Right renal pelvis (tissue), 4 donors: ENCODE results near the gene DNAJA2. TPM values are rescaled to one million over a fixed set of nuclear protein-coding genes. Genes with fewer than 3 reads are reported as not detected.

Experiments
- DNase-seq, 4 donors: peaks; one replicate each; pipeline ENCODE4 v3.0.0-alpha.2; 2013; ENCODE audit warnings: low read depth in 4 of 4, low spot score in 3 of 4, missing footprints in 1 of 4
- polyA plus RNA-seq, 4 donors: library from polyadenylated mRNA; unstranded; fragments of 120-200 nt; gene quantifications; one replicate each; pipeline ENCODE4 v1.2.1, GENCODE V29; 2013; ENCODE audit not compliant: insufficient read length in 4 of 4

The DNAJA2 gene
- polyA plus RNA-seq, 4 donors, result 79.4 to 94.4 (median 92.0) TPM

DNA sequence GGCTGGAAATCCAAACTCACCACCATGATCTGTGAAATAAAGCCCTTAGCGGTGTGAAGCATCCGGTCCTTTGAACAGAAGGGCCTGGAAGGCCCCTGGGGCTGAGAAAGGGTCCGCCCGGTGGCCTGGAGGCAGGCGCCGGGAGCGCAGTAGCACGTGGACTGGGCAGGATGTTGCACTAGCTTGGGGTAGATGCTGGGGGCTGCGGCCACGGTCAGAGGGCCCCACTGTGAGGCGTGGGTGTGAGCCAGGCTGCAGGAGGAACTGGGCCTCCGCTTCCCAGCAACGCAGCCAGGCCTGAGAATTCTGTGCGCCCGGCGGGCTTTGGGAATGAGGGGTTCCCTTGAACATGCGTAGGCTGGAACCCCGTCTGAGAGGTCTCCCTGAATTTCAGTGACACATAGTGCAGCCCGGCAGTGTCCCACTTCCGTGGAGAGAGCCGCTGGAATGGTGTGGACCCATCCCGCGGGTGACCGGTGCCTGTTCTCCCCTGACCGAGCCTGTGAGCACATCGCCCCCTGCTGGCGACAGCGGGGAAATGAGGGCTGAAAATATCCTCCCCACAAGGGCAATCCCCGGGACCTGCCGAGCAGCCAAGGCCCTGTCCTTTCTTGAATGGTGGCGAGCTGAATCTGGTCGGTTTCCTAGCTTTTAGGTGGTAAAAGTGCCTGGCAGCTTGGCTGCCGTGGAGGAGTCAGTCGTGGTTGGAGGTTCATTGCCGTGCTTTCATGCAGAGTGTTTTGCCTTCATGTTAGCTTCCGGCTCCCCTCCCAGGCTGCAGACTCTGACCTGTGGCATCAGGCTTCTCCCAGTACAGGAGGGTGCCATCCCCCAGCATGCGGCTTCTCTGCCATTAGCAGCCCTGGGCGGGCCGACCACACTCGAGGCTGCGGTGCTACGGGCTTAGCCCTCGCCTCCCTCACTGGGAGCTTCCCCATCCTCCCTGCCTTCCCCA lies 43.8 kb downstream of the DNAJA2 start:
- DNase-seq, result peak in 1 of 4 donors; percentile 41

DNA sequence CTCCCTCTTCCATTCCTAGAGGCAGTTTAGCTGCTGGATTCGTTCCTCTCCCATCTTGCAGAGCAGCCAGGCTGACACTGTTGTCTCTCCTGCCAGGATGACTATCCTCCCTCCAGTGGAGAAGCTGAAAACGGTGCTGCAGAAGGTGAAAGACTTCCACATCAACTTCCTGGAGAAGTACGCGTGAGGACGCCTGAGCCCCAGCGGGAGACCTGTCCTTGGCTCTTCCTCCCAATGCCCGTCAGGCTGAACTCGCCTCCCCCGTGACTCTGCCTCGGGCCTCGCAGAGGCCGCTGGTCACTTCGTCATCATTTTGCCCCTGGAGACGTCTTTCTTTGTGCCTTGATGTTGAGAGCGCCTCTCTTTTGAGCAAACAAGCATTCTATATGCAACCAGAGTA lies 44.7 kb downstream of the DNAJA2 start:
- no peak for DNase-seq

DNA sequence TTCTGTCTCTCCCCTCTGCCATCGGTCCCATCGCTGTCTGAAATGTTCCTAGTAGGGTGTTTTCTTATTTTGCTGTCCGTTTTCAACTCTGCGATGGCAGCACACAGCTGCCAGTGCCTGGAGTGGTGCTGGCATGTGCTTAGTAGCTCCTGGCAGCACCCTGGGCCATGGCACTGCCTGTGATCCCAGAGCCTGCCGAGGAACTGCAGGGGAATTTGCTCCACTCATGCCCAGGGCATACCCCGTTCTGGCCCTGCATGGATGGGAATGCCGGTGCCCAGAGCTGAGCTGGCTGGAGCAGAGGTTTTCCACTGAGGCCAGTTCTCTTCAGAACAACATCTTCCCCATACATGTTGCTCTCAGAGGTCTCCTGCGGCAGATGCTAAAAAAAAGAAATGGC lies 46.2 kb downstream of the DNAJA2 start:
- DNase-seq, result no peak

DNA sequence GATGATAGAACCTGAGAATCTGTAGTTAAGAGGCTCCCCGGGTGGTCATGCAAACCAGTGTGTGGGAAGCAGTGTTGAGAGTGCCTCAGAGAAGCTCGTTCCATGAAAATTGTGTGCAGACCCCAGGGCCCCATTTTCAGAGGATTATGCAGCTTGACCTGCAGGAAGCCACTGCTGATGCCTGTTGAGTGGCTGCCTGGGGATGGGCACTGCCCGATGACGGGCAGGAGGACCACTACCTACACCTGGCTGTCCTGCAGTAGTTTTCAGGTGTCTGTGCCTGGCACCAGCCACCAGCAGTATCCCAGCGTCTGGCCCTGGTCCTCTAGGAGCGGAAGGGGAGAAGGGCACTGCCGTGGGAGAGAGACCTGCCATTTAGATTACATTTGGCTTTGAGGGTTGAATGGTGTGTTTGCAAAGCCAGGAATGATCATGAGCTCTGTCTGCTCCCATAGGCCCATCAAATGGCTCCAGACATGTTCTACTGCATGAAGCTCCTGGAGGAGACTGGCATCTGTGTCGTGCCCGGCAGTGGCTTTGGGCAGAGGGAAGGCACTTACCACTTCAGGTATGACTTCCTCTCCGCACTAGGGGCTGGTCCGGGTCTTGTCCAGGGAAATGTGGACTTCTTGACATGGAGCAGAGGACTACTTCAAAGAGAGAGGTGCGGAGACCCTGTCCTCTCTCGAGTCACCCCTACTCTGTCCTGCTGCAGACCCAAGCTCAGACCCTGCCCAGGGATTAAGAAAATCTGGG lies 46.8 kb downstream of the DNAJA2 start:
- no peak for DNase-seq

DNA sequence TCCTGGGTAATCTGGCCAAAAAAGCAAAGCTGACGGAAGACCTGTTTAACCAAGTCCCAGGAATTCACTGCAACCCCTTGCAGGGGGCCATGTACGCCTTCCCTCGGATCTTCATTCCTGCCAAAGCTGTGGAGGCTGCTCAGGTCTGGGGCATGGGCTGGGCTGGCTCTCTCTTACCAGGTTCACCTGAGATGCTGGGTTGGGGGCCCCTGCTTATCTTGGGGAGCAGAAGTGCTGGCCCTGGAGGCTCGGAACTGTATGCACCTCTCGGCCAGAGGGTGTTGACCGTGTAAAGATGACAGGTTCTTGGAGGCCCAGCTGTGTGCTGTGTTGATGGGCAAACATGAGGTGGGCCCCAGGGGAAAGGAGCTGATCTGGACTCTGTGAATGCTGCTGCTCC lies 49.1 kb downstream of the DNAJA2 start:
- DNase-seq, result no peak

DNA sequence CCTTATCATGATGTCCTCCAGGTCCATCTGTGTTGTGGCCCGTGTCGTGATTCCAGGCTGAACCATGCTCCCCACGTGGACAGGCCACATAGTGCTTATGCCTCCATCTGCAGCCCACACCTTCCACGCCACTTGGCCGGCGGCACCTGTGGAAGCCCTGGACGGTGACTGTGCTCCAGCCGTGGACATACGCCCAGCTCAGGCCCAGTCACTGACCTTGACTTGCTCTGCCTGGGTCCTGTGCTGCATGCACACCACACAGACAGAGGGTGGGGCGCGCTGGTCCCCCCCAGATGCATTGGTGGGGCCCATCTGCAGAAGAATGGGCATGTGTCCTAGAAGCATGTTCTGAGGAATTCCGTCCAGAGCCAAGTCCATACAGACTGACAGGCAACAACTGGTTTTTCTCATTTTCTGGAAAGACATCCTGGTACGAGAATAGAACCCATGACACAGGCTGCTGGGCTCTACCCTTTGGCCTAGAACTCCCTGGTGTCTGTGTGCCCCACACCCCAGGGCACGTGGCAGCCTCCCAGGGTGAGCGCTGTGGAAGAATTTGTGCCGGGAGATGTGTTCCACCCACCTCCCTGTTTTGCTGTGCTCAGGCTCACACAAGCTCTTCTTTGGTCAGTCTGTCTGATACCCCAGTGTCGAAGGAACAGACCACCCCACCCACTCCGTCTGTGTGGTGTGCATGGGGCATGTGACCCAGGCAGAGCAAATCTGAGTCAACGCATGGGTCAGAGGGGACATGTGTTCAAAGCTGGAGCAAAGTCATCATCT lies 49.8 kb downstream of the DNAJA2 start:
- DNase-seq, result no peak

DNA sequence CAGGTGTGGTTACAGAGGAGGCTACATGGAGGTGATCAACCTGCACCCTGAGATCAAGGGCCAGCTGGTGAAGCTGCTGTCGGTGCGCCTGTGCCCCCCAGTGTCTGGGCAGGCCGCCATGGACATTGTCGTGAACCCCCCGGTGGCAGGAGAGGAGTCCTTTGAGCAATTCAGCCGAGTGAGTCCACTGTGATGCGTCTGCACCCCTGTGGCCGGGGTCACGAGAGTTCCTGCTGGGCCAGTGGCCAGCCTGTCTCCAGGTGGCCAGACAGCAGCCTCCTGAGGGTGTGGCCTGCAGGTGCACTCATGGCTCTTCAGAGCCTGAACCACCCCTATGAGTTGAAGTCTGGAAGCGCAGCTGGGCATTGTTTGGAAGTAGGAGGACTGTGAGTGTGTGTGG lies 51.2 kb downstream of the DNAJA2 start:
- DNase-seq, result no peak

DNA sequence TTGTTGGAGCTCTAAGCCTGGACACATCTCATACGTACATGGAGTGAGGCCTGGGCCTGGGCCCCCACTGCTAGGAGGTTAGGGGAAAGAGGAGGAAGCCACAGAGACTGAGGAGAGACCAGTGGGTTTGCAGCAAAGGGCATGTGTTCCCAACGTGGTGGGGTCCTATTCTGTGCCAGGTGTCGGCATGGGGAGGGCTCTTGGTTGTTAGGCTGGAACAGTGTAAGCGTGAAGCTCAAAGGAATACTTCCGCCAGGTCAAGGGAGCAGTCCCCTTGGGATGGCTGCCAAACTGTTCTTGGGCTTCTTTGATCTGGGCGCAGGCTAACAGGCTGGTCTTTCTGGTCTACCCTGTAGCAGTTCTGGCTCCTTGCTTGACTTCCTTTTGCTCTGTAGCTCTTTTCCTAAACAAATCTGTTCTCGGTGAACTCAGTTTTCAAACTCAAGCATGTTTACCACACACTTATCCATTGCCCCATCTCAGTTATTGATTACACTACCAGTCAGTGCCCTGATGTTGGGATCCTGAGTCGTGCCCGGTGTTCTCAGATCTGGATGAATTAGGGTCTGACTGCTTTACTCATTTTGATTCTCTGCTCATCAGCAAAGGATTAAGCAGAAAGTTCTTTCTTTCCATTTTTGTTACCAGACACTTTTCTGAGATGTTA lies 52.9 kb downstream of the DNAJA2 start:
- no peak for DNase-seq

DNA sequence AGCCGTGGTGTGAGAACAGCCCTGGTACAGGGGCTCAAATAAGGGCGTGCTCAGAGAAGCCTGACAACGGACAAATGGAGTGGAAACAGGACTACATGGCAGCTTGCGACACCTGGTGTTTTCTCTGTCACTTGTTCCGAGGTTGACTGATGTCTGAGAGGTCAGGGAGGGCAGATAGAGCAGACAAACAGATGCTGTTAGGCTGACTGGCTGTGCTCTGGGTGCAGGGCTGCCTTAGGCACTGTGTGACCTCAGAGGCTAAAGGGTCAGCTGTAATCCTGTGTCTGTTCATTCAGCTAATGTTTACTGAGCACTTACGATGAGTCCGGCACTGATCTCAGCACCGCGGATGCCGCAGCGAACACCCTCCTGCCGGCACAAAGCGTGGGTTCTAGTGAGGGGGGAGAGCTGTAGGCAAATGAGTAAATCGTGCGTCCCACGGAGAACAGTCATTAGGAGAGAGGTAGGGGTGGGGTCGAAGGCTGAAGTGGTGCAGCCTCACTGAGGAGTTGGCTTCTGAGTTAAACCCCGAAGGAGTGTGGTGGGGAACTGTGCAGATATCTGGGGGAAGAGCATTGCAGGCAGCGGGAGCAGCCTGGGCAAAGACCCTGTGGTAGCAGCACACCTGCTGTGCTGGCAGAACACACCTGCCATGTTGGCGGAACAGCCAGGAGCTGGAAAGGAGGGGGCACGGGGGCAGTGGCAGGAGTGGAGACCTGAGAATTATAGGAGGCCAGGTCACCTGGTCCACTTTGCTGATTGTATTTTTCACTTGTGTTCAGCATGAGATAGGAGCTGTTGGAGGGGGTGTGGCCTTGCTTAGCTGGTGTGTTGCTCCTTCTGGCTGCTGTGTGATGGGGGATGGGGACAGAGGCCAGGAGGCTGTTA lies 54.3 kb downstream of the DNAJA2 start:
- DNase-seq, result no peak

DNA sequence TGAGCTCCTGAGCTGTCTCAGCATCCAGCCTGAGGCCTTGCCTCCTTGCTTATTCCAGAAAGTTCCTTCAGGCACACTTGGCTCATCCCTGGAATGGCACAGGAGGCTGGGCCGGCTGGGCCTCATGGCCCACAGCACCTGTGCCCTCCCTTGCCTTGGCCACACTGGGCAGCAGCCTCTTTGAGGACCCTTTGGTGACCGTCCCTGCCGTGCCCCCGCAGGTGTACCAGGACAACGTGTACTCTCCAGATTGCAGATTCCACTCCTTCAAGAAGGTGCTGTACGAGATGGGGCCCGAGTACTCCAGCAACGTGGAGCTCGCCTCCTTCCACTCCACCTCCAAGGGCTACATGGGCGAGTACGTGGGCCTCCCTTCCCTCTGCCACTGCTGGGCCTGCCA lies 55.1 kb downstream of the DNAJA2 start:
- DNase-seq, result no peak

DNA sequence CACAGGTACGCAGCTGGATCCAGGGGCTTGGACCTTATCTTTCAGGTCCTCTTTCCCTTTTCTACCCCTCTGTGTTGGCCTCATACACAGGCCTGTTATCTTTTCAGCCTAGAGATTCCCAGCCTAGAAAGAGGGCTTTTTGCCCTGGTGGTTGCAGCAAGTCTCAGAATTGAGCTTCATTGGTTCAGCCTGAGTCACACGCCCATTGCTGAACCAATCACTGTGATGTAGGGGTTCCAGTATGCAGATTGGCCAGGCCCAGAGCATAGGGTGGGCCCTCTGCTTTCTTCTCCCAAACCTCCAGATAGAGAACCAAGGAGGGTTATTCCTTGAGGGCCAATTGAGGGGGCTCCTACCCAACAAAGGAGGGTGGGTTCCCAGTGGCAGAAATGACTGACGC lies 56.5 kb downstream of the DNAJA2 start:
- no peak for DNase-seq

DNA sequence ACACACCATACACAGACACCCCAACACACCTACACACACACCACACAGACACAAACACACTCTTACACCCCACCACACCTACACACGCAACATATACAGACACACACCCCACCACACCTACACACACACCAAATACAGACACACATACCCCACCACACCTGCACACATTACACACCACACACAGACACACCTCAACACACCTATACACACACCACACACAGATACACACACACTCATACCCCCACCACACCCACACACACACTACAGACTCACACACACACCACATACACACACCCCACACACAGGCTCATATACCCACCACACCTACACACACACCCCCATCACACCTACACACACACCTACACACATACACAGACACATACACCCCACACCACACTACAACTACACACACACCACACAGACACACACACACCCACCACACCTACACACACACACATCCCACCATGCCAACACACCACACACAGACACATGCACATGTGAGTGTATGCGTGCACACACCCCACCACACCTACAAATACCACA lies 57.9 kb downstream of the DNAJA2 start:
- no peak for DNase-seq

DNA sequence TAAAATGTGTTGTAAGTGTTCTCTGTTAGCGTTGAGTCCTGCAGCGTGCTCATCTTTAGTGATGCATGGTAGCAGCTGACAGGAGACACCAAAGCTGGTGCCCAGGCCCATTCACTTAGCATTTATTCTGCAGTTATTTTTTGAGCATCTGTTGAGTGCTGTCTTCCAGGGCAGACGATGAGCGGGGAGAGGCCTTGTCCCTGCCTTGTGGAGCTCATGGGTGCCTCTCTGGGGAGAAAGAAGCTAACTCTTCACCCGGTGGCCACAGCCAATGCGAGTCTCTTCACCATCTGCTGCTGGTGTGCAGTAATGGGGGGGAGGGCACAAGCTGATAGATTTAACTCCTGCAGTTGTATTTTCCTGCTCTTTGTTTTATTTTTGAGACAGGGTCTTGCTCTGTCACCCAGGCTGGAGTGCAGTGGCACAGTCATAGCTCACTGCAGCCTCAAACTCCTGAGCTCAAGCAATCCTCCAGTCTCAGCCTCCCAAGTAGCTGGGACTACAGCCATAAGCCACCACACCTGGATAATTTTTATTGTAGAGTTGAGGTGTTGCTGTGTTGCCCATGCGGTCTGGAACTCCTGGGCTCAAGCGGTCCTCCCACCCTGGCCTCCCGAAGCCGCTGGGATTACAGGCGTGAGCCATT lies 58.8 kb downstream of the DNAJA2 start:
- no peak for DNase-seq

DNA sequence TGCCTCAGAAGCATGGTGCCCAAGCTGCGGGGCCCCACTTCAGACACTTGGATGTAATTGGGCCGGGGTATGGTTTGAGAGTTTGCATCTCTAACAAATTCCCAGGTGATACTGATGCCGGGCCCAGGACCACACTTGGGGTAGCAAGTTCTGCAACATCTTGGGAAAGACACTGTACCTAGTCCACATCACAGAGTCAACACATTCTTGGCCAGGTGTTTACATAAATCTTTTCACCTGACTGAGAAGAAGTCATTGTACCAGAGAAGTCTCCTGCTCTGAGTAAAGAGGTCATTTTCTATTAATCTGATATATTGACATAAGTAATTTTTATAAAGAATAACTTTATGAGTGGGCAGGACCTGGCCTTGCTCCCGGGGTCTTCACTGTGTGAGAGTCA lies 61.8 kb downstream of the DNAJA2 start:
- no peak for DNase-seq

DNA sequence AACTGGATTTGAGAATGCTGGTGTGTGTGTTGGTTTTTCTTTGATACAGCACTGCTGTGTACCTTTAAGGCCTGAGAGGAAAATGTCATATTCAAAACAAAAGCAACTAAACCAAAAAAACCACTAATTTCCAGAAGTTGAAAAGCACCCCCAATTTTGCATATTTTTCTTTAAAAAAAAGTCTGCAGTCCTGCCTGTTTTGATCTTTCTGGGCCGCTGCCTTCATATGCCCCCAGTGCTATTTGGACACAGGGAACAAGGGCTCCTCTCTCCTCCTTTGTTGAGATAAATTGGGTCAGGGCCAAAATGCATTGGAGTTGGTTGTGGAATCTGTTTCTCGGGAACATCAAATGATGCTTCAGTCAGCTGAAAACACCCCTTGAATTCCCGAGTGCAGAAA lies 62.4 kb downstream of the DNAJA2 start:
- no peak for DNase-seq

DNA sequence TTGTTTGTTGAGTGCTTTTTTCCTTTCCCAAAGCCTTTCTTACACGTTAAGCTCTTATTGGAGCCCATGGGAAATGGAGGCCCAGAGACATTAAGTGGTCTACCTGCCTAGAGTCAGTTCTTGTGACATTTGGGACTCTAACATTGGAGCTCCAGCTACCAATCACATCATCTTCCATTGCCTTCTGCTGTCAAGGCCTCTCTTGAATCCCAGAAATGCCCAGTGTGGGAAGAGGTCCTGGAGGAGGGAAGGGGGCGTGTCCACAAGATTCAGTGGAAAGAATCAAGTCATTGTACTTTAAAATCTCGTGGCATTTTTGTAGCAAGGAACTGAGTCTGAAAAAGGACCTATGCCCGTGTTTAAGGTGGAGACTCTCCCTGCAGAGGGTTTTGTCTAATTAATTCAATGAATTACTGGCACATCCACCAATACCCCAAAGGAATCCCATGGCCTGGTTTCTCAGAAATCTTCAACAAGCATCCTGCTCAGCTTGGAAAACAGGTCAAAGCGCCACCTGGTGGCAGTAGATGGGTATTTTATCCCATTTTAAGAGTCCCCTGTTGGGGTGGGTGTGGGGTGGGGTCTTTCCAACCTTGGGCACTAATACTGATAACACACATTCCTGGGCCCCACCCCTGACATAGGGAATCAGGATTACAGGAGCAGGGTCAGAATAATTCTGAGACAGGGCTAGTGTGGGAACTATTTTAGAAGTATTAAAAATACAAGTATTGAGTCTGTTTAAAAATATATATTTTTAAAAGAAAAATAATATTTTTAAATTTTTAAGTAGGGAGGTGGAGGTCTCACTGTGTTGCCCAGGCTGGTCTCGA lies 64.7 kb downstream of the DNAJA2 start:
- no peak for DNase-seq

DNA sequence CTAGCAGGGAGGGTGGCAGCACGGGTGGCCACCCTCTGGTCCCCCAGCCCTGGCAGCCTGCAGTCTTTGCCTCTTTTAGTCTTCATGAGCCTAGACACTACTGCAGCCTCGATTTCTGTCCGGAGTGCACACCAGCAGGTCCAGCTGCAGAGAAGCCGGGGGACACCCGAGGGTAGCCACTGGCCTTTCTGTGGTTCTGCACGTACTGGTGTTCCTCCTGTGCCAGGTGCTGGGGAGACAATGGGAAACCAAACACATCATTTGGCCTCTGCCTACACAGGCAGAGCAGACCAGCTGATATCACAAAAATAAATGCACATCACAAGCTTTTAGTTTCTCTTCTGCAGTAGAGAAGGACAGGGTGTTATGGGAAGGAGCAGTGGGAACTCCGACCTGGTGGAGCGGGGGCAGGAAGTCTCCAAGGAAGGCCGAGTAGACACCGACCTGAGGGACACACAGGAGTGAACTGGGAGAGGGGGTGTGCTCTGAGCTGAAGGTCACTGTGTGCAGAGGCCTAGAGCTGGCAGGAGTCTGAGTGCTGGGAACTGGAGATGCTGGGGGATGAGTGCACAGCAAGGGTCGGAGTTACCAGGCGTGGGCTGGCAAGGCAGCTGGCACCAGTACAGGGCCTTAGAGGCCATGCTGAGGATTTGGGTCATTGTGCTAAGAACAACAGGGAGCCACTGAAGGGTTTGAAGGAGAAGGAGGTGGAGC lies 66.3 kb downstream of the DNAJA2 start:
- DNase-seq, result no peak
